22Rv1 (cell line): ENCODE data around the gene GBE1.

Experiments used
- H3K27ac ChIP-seq: fragments of 450-650 bp; 2 replicates; pipeline ENCODE4 v1.5.1; 2017
- ZFX ChIP-seq: fragments of 450-650 bp; IDR thresholded peaks from 2 replicates; pipeline ENCODE4 v1.6.1; 2017; ENCODE audit warnings: antibody characterized with exemption, borderline replicate concordance
- TF ChIP-seq, protein P1 (sequence below): fragments of 450-650 bp; IDR thresholded peaks from 2 replicates; pipeline ENCODE4 v1.5.1; 2017; ENCODE audit warnings: mild to moderate bottlenecking

The GBE1 gene

DNA sequence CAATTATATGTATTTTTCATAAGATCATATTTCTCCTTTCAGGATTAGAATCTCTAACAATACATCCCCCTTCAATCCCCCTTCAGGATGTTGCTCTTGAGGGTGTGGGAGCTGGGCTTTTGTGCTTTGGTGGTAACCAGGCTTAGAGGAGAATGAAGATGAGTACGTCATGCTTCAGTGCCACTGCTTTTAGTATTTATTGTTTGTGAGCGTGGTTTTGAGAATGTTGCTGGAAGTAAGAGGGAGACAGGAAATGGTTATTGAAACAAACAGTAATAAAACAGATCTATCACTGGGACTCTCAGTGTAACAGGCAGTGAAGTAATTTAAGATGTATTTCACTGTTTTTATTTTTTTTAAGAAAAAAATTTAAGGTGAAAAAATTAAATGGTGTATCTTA lies 35.3 kb downstream of the GBE1 start:
- no peak for TF ChIP-seq ZFX
- TF ChIP-seq, protein P1, sequence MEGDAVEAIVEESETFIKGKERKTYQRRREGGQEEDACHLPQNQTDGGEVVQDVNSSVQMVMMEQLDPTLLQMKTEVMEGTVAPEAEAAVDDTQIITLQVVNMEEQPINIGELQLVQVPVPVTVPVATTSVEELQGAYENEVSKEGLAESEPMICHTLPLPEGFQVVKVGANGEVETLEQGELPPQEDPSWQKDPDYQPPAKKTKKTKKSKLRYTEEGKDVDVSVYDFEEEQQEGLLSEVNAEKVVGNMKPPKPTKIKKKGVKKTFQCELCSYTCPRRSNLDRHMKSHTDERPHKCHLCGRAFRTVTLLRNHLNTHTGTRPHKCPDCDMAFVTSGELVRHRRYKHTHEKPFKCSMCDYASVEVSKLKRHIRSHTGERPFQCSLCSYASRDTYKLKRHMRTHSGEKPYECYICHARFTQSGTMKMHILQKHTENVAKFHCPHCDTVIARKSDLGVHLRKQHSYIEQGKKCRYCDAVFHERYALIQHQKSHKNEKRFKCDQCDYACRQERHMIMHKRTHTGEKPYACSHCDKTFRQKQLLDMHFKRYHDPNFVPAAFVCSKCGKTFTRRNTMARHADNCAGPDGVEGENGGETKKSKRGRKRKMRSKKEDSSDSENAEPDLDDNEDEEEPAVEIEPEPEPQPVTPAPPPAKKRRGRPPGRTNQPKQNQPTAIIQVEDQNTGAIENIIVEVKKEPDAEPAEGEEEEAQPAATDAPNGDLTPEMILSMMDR = no peak
- H3K27ac ChIP-seq = no peak overlapping the region

DNA sequence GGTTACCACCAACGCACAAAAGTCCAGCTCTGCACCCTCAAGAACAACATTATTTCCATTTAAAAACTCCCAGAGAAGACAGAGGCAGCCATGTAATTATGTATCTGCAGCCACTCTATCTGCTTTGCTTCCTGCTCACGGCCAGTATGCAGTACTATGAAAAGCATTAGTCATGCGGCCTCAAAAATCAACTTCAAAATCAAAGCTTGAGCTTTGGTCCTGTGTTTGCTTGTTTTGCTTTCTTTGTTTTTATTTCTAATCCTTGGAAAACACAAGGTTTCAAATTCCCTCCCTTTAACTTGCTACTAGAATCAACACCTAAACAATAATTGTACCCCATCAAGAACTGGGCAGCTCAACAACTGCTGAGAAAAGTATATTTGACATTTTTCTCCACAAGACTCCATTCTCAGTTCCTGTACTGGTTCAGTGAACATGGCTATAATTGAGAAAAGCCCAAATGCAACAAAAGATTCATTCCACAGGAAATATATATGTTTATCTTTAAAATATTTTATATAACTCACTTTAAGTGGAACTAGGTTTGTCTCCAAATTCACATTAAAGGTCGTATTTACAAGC lies 37.6 kb downstream of the GBE1 start:
- TF ChIP-seq ZFX = no peak
- TF ChIP-seq, protein P1 = no peak
- H3K27ac ChIP-seq = no peak overlapping the region

DNA sequence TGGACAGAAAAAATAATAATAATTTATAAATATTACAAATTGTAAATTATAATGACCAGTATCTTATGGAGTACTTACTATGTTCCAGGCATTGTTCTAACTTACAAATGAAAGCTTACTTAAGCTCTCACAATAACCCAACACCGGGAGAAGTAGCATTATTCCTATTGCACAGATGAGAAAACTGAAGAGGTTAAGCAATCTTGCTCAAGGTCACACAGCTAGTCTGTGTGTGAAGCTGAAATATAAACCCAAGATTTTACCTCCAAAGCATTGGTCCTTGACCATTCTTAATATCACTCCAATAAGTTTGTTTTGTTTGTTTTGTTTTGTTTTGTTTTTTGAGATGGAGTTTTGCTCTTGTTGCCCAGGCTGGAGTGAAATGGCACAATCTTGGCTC lies 43.1 kb downstream of the GBE1 start:
- H3K27ac ChIP-seq = no peak overlapping the region
- TF ChIP-seq, protein P1 = no peak
- no peak for TF ChIP-seq ZFX

DNA sequence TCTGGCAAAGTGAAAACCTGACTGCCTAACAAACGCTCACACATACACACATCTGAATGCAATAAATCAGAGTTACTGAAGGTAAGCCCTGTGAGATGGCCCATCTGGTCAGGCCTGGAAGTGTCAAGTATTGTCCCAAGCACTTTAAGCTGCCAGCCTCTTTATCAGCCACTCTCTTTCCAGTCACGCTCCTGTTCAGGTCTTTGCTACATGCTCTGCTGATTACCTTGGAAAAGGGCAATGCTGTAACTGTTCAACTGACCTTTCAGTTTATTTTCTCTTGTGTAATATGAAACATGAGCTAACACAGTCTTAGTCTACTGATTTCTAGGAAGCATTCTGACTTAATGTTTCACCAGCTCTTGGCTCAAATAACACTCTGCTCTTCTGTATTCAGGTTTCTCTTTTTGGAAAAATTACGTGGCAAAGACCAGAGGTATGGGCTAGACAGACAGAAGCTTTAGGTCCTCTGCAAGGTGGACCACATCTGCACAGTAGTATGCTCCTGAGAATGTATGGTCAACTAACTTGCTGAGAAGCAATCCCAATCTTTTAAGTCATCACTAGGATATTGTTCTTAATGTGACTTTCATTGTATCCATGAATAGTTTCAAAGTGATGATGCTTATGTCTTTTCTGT lies 44.5 kb downstream of the GBE1 start:
- TF ChIP-seq, protein P1 = no peak
- TF ChIP-seq ZFX = no peak
- no peak overlapping the region for H3K27ac ChIP-seq

DNA sequence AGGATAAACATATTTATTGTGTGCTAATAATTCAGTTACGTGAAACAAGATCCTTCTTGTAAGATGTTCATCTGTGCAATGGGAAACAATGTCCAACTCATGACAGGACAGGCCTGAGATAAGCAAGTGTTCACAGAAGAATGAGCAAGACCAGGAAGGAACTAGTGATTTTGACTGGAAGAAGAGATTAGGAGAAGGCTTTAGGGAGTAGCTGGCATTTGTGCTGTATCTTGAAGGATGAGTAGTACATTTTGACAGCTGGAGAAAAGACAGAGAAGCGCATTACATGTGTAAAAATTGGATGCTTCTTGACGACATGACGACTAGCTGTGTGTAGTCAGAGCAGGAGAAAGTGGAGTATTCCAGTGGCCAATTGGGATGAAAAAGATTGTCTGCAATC lies 48.4 kb downstream of the GBE1 start:
- TF ChIP-seq ZFX = no peak
- TF ChIP-seq, protein P1 = no peak
- H3K27ac ChIP-seq = no peak overlapping the region

DNA sequence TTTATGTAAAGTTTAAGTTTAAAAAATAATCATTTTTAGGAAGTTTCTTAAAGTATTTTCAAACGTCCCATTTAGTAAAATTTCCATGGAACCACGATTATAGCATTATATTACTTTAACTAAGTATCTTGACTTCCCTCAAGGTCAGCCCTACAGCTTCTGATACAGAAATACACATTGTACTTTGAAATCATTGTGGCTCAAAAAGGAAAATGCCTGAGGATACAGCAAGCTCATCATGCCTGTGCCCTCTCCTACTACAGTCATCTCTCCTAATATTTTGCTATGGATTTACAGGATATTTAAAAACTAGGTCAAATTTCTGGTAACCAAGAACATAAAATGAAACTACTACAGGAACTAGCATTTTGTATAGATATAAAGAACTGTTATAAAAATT lies 51.8 kb downstream of the GBE1 start:
- no peak overlapping the region for H3K27ac ChIP-seq
- TF ChIP-seq ZFX = no peak
- TF ChIP-seq, protein P1 = no peak

DNA sequence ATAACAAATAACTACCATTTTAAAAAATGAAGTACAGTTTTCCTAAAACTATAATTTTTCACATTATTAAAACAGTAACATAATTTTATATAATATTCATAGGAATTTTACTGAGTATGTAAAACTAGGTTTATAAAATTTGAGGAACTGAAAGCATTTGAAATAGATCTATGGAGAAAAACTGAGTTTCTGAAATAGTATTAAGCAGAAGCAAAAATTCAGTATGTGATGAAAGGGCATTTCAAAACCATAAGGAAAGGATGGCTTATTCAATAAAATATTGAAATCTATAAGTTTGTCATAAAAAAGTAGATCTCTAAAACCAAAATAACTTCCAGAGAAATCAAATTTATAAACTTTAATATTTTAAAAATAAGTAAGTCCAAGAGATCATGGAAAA lies 53.4 kb downstream of the GBE1 start:
- TF ChIP-seq, protein P1 = no peak
- TF ChIP-seq ZFX = no peak
- no peak overlapping the region for H3K27ac ChIP-seq
